LNCaP clone FGC (cell line): ENCODE results near the gene ETV1.

Experiments used
- DNase-seq: peaks from one replicate; pipeline ENCODE4 v3.0.0-alpha.2; 2011; ENCODE audit warnings: low read depth
- H3K4me3 ChIP-seq: 2 replicates; pipeline ENCODE4 v1.5.1; 2011; ENCODE audit warnings: mild to moderate bottlenecking, low read depth, low read length, control low read depth
- TF ChIP-seq, protein P1 (sequence below): IDR thresholded peaks from 2 replicates; pipeline ENCODE4 v1.5.1; 2012; ENCODE audit warnings: mild to moderate bottlenecking; ENCODE audit not compliant: control insufficient read depth, insufficient read depth; ENCODE audit errors: extremely low read depth

ETV1 gene

DNA sequence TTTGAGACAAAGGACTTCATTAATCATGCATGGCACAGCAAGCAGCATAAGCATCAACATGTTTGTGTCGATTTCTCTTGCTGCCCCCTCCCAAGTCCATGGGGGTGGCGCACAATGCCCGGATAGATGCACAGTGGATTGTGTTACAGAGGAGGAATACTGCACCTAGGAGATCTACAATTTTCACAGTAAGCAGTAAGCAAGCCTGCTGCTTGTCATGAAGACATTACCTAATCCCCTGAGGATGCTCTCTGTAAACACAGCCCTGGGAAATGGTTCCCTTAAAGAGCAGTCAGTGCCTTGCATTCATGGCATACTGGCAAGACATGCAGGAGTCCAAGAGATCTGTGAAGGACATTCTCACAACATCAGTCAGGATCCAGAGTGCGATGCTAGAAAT is 137.7 kb downstream of the ETV1 start:
- H3K4me3 ChIP-seq: no peak overlapping the region
- TF ChIP-seq, protein P1, sequence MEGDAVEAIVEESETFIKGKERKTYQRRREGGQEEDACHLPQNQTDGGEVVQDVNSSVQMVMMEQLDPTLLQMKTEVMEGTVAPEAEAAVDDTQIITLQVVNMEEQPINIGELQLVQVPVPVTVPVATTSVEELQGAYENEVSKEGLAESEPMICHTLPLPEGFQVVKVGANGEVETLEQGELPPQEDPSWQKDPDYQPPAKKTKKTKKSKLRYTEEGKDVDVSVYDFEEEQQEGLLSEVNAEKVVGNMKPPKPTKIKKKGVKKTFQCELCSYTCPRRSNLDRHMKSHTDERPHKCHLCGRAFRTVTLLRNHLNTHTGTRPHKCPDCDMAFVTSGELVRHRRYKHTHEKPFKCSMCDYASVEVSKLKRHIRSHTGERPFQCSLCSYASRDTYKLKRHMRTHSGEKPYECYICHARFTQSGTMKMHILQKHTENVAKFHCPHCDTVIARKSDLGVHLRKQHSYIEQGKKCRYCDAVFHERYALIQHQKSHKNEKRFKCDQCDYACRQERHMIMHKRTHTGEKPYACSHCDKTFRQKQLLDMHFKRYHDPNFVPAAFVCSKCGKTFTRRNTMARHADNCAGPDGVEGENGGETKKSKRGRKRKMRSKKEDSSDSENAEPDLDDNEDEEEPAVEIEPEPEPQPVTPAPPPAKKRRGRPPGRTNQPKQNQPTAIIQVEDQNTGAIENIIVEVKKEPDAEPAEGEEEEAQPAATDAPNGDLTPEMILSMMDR: no peak
- DNase-seq: no peak

DNA sequence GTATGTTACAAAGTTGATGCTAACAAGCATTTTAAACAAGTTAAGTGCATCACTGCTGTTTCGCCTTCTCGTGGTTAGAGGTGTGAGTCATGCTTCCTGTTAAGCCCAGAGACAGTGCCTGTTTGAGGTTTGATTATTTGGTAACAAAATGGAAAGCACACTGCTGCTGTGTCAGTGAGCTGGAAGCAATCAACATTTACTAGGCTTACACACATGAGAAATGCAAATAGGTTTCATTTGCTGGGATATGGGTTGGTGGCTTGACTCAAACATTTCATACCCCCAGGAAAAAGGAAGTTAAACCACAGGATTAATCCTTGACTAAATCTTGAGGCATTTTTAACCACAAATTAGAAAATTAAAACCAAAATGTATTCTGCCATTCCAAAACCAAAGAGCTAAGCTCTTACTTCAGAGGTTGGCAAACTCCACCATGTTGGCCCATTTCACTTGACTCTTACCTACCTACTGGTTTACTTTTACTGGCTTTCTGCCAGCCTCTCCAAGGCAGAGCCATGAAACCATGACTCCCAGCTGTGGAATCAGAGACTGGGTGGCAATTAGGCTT is 139.2 kb downstream of the ETV1 start:
- no peak overlapping the region for H3K4me3 ChIP-seq
- DNase-seq: no peak
- TF ChIP-seq, protein P1: no peak

DNA sequence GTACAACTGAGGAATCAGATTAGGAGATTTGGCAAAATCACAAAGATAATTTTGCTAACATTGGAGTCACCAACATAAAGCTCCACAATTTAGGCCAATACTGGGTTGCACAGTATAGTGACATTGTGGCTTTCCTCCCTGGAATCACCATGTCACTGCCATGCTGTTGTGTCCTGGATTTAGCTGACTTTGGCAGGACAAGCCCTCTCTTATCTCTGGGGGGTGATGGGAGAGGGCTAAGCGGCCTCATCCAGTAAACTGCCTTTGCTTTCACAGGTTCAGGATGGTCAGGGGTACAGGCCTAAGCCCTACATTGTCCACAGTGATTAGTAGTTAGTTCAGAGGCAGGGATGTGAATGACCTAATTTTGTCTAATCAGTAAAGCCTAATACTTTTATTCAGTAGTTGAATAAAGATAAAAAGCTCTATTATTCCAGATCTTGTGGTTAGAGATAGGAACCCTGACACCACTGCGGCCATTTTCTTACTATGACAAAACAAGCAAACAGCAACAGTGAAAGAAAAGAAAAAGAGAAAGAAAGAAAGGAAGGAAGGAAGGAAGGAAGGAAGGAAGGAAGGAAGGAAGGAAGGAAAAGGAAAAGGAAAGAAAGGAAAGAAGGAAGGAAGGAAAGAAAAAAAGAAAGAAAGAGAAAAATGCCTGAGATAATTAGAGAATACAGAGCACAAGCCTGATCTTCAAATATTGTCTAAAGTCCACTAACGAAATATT is 140.1 kb downstream of the ETV1 start:
- TF ChIP-seq, protein P1: no peak
- no peak for DNase-seq
- no peak overlapping the region for H3K4me3 ChIP-seq

DNA sequence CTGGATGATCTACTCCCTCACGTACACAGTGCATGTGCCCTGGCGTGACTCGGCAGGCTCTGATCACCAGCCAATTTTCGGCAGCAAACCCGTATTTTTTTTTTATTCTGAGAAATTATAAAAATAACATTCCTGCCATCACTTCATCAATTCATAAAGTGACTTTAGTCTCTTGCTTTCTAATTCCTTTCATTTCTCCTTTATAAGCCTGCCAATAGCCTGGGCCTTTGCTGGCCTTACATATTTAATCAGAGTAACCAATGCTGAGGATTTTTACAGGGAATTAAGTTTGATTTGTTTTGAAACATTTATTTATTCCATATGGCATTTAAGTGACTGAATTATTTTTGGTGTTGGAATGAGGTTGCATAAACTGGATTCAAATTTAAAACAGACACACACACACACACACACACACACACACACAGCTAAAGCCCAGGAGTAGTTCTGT is 140.8 kb downstream of the ETV1 start:
- TF ChIP-seq, protein P1: no peak
- H3K4me3 ChIP-seq: no peak overlapping the region
- no peak for DNase-seq

DNA sequence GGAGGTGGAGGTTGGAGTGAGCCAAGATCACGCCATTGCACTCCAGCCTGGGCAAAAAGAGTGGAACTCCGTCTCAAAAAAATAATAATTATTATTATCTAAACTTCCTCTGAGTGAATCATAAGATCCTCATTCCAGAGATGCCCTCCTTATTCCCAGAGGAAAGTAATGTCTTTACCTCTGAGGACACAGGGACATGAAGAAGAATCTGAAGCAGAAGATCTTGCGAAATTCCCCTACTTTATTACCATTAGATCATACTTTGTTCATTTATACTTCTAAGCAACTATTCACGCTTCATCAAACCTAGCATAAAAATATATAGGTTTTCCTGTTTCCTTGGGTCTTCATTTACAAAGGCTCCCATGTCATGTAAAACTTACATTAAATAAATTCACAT is 143.1 kb downstream of the ETV1 start:
- TF ChIP-seq, protein P1: no peak
- no peak for DNase-seq
- no peak overlapping the region for H3K4me3 ChIP-seq

DNA sequence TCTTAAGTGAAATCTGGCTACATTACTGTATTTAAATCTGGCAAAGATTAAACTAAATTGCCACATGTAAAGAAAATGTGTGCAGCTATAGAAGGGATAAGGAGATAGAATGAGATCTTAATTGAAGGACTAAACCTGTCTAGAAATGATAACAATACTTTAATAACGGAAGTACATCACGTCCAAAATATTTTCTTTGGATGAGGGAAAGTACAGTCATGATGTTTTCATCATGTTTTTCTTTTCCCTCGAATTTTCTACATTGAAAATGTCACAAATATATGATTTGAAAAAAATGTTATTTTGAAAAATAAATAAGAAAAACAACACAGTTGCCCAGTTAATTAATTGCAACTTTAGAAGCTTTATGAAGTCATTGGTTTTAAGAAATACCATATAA is 143.9 kb downstream of the ETV1 start:
- no peak for DNase-seq
- TF ChIP-seq, protein P1: no peak
- H3K4me3 ChIP-seq: no peak overlapping the region

DNA sequence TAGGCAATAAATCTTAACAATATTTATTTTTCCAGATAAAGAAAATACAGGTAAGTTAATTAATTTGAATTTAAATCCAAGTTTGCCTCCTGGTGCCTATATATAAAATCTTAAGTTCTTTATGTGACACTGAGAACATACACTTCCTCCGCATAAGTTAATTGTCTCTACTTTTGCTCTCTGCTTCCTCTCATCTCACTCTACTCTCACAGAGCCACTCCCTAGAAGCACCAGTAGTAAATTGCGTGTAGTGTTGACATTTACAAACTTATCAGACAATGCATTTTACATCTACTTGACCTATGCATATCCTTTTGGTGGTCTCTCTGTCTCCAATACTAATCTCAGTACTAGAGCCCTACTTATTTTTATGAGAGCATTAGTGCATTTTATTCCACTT is 144.5 kb downstream of the ETV1 start:
- TF ChIP-seq, protein P1: no peak
- DNase-seq: no peak
- H3K4me3 ChIP-seq: no peak overlapping the region
